Right renal pelvis (tissue), 4 donors: ENCODE data around the gene BCR. TPM values are rescaled to one million over a fixed set of nuclear protein-coding genes. Genes with fewer than 3 reads are reported as not detected.

Experiments used
- DNase-seq, 4 donors: peaks; one replicate each; pipeline ENCODE4 v3.0.0-alpha.2; 2013; ENCODE audit warnings: low read depth in 4 of 4, low spot score in 3 of 4, missing footprints in 1 of 4
- polyA plus RNA-seq, 4 donors: library from polyadenylated mRNA; unstranded; fragments of 120-200 nt; gene quantifications; one replicate each; pipeline ENCODE4 v1.2.1, GENCODE V29; 2013; ENCODE audit not compliant: insufficient read length in 4 of 4

BCR gene
- polyA plus RNA-seq, 4 donors, result 46.1 to 60.0 (median 51.6) TPM

GRCh38 chr22:23282986-23283385, 102.7 kb downstream of the BCR start:
- DNase-seq, result no peak

- no peak for DNase-seq
These were observed 103.5 kb downstream of the BCR start for GRCh38 chr22:23283591-23284503.

- no peak for DNase-seq
These were observed 104.3 kb downstream of the BCR start for GRCh38 chr22:23284504-23285033.

GRCh38 chr22:23285236-23285635, 104.9 kb downstream of the BCR start:
- no peak for DNase-seq

GRCh38 chr22:23285734-23286133, 105.4 kb downstream of the BCR start:
- no peak for DNase-seq

- no peak for DNase-seq
These were observed 106.0 kb downstream of the BCR start for GRCh38 chr22:23286296-23286695.

GRCh38 chr22:23287136-23288095, 107.1 kb downstream of the BCR start:
- no peak for DNase-seq

- DNase-seq, result no peak
These were observed 108.2 kb downstream of the BCR start for GRCh38 chr22:23288301-23289129.

GRCh38 chr22:23289130-23289503, 108.8 kb downstream of the BCR start:
- no peak for DNase-seq

- no peak for DNase-seq
These were observed 109.8 kb downstream of the BCR start for GRCh38 chr22:23289851-23290724.

- no peak for DNase-seq
These were observed 111.6 kb downstream of the BCR start for GRCh38 chr22:23291806-23292452.

- DNase-seq, result no peak
These were observed 112.4 kb downstream of the BCR start for GRCh38 chr22:23292453-23293350.

GRCh38 chr22:23293720-23294119, 113.4 kb downstream of the BCR start:
- no peak for DNase-seq

GRCh38 chr22:23294221-23294620, 113.9 kb downstream of the BCR start:
- DNase-seq, result no peak

- no peak for DNase-seq
These were observed 120.2 kb downstream of the BCR start for GRCh38 chr22:23300476-23300875.

GRCh38 chr22:23301591-23301990, 121.3 kb downstream of the BCR start:
- DNase-seq, result no peak

- DNase-seq, result no peak
These were observed 122.1 kb downstream of the BCR start for GRCh38 chr22:23302171-23303002.
